B cell (primary cell): ENCODE results near the gene TBC1D23.

Source experiments
- EZH2 ChIP-seq: IDR thresholded peaks from 2 replicates; pipeline ENCODE4 v1.6.1; 2012; ENCODE audit warnings: borderline replicate concordance, low read depth, mild to moderate bottlenecking, moderate library complexity, low read length; ENCODE audit not compliant: insufficient read depth, poor library complexity, severe bottlenecking
- TF ChIP-seq, protein P1 (sequence below): fragments of 200-600 bp; IDR thresholded peaks from one replicate; pipeline ENCODE4 v1.8.0; 2022; ENCODE audit warnings: antibody characterized with exemption, mild to moderate bottlenecking

DNA sequence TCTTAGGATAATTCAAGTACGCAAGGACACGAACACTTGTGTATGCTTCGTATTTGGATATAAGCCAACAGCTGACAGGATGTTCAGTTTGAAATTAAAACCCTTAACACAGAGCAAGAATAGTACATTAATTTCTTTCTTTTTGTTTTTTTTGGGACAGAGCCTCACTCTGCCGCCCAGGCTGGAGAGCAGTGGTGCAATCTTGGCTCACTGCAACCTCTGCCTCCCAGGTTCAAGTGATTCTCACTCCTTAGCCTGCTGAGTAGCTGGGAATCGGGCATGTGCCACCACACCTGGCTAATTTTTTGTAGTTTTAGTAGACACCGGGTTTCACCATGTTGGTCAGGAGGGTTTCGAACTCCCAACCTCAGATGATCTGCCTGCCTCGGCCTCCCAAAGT lies 107.6 kb downstream of the TBC1D23 start:
- TF ChIP-seq, protein P1, sequence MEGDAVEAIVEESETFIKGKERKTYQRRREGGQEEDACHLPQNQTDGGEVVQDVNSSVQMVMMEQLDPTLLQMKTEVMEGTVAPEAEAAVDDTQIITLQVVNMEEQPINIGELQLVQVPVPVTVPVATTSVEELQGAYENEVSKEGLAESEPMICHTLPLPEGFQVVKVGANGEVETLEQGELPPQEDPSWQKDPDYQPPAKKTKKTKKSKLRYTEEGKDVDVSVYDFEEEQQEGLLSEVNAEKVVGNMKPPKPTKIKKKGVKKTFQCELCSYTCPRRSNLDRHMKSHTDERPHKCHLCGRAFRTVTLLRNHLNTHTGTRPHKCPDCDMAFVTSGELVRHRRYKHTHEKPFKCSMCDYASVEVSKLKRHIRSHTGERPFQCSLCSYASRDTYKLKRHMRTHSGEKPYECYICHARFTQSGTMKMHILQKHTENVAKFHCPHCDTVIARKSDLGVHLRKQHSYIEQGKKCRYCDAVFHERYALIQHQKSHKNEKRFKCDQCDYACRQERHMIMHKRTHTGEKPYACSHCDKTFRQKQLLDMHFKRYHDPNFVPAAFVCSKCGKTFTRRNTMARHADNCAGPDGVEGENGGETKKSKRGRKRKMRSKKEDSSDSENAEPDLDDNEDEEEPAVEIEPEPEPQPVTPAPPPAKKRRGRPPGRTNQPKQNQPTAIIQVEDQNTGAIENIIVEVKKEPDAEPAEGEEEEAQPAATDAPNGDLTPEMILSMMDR = no peak
- TF ChIP-seq EZH2 = no peak
